Activated B cell treated with CpG ODN at 0.5 μM for 24 hours (primary cell): ENCODE measurements around the gene ADCY3. TPM values are rescaled to one million over a fixed set of nuclear protein-coding genes. Genes with fewer than 3 reads are reported as not detected.
A peak's percentile ranks its signal among the peaks of the same experiment; 100 is the strongest.

Experiments
- ATAC-seq: fragments of 200-7000 bp; cut with Tn5 transposase; one replicate; pipeline ENCODE4 v1.10.0; 2021; ENCODE audit warnings: low read depth, mild to moderate bottlenecking, moderate library complexity
- CTCF ChIA-PET: fragments of 350-600 bp; sonication (Branson Sonifier 250); formaldehyde crosslinking; loops from one replicate; lab custom pipeline; 2021; ENCODE audit warnings: antibody characterized with exemption; lab: Charles Lee
- POLR2A ChIA-PET: fragments of 350-600 bp; sonication (Branson Sonifier 250); formaldehyde crosslinking; loops from one replicate; lab custom pipeline; 2021; ENCODE audit warnings: antibody characterized with exemption; lab: Charles Lee
- DNase-seq: peaks from one replicate; pipeline ENCODE4 v3.0.0; 2022
- H3K27ac Mint-ChIP-seq: one replicate; pipeline ENCODE4 v1.8.0; 2020; ENCODE audit warnings: mixed read lengths
- H3K27me3 Mint-ChIP-seq: one replicate; pipeline ENCODE4 v1.8.0; 2021; ENCODE audit warnings: mixed read lengths
- H3K36me3 Mint-ChIP-seq: one replicate; pipeline ENCODE4 v1.8.0; 2021; ENCODE audit warnings: low read depth, mixed read lengths
- H3K4me1 Mint-ChIP-seq: one replicate; pipeline ENCODE4 v1.8.0; 2021; ENCODE audit warnings: mixed read lengths
- H3K4me3 Mint-ChIP-seq: one replicate; pipeline ENCODE4 v1.8.0; 2020; ENCODE audit warnings: mild to moderate bottlenecking, mixed read lengths
- H3K9me3 Mint-ChIP-seq: one replicate; pipeline ENCODE4 v1.8.0; 2020; ENCODE audit warnings: mixed read lengths
- intact Hi-C: fragments of 100-400 bp; cut with micrococcal nuclease; formaldehyde crosslinking; loops from one replicate; pipeline ENCODE4 v1.15.1; 2024
- total RNA-seq: library from RNA; stranded (reverse); gene quantifications from 2 replicates; pipeline ENCODE4 v1.2.3, GENCODE V29; 2022
- TF ChIP-seq, protein P1 (sequence below): fragments of 200-600 bp; IDR thresholded peaks from one replicate; pipeline ENCODE4 v1.8.0; 2022; ENCODE audit warnings: antibody characterized with exemption, mild to moderate bottlenecking

Gene ADCY3
- total RNA-seq, 1 donor from 2014 or later, result 126 TPM

DNA sequence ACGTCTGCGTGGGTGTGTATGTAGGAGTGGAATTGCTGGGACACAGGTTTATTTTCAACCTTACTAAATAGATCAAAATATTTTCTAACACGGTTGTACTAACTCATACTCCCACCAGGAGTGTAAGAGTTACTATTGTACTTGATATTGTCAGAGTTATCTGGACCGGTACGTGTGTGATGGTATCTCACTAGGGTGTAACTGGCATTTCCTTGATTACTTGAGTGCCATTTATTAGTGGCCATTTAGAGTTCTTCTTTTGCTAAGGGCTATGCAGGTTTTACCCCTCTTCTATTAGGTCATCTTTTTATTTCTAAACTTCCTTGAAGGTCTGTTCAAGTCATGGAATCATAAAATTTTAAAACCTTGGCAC, 93.3 kb downstream of the ADCY3 start:
- Mint-ChIP-seq H3K36me3 (peaks cover 60% of the 10 kb centered on the region), H3K4me3 (no peak overlapping the region), H3K27me3 (no peaks in the 10 kb centered on the region), H3K27ac (no peak overlapping the region), H3K4me1 (peaks cover 3% of the 10 kb centered on the region), H3K9me3 (no peaks in the 10 kb centered on the region)
- intact Hi-C loops, result loop anchor here (1.0 to 5.0 kb wide), 7 partner anchors 109 to 416 kb away; partner anchors contain the start of gene NCOA1
- TF ChIP-seq, protein P1, sequence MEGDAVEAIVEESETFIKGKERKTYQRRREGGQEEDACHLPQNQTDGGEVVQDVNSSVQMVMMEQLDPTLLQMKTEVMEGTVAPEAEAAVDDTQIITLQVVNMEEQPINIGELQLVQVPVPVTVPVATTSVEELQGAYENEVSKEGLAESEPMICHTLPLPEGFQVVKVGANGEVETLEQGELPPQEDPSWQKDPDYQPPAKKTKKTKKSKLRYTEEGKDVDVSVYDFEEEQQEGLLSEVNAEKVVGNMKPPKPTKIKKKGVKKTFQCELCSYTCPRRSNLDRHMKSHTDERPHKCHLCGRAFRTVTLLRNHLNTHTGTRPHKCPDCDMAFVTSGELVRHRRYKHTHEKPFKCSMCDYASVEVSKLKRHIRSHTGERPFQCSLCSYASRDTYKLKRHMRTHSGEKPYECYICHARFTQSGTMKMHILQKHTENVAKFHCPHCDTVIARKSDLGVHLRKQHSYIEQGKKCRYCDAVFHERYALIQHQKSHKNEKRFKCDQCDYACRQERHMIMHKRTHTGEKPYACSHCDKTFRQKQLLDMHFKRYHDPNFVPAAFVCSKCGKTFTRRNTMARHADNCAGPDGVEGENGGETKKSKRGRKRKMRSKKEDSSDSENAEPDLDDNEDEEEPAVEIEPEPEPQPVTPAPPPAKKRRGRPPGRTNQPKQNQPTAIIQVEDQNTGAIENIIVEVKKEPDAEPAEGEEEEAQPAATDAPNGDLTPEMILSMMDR, result no peak
- ChIA-PET CTCF (interaction anchor here (1.4 to 8.5 kb wide), 5 partner anchors 11 to 423 kb away, joined by 3 to 132 read pairs (median 6); no protein-coding TSS in a partner anchor), POLR2A (interaction anchor here (0.6 to 1.7 kb wide), 3 partner anchors 34 to 417 kb away, joined by 3 to 7 read pairs (median 4); partner anchors contain the start of genes CENPO and PTRHD1)
- DNase-seq (no peak), ATAC-seq (no peak)

- Mint-ChIP-seq H3K4me1 (peaks cover 3% of the 10 kb centered on the region), H3K4me3 (no peak overlapping the region), H3K36me3 (peaks cover 62% of the 10 kb centered on the region), H3K9me3 (no peaks in the 10 kb centered on the region), H3K27ac (no peak overlapping the region), H3K27me3 (no peaks in the 10 kb centered on the region)
- intact Hi-C loops, result loop anchor here (2.0 to 5.0 kb wide), 3 partner anchors 109 to 371 kb away; partner anchors contain the start of gene NCOA1
- DNase-seq (no peak), ATAC-seq (no peak)
- ChIA-PET CTCF (interaction anchor here (1.6 to 8.5 kb wide), 4 partner anchors 369 to 417 kb away, joined by 4 to 132 read pairs (median 33); no protein-coding TSS in a partner anchor), POLR2A (interaction anchor here (0.6 to 1.3 kb wide), 3 partner anchors 33 to 335 kb away, joined by 3 to 4 read pairs (median 3); partner anchors contain the start of genes CENPO, NCOA1 and PTRHD1)
- TF ChIP-seq, protein P1, result no peak
Observed at GRCh38 chr2:24825883-24826772, 93.9 kb downstream of the ADCY3 start.

DNA sequence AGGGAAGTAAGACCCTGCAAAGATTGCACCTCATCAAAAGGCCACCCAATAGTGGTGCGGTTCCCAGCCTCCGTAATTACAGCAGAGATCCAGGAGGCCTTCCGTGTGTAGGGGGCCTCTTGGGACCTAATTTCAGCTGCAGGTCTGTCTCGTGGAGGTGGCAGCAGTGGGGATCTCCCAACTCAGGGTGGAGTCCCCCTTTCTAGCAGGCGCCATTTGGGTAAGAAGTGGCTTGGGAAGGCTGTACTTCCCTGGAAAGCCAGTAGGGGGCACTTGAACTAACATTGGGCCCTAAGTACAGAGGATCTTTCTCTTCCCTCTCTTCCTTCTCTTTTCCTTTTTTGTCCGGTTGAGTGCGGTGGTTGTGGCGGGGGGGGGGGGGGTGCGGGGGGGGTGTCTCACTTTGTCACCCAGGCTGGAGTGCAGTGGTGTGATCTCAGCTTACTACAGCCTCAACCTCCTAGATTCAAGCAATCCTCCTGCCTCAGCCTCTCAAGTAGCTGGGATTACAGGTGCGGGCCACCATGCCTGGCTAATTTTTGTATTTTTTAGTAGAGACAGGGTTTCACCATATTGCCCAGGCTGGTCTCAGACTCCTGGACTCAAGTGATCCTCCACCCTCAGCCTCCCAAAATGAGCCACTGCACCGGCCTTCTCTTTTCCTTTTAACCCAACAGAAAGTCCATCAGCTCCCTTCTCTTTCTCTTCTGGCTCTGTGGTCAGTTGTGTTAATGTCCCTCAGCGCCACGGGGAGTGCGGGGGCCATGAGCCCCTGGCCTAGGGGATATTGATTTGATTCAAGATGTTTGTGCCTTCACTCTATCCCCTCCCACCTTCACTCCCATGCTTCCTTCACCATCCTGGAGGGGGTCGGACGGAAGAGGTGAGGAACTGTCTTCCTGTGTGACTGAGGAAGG, 94.8 kb downstream of the ADCY3 start:
- no peak overlapping the region for H3K27ac Mint-ChIP-seq
- H3K4me1 Mint-ChIP-seq, result peaks cover 3% of the 10 kb centered on the region
- CTCF ChIA-PET, result interaction anchor here (1.6 to 8.5 kb wide), 4 partner anchors 370 to 416 kb away, joined by 4 to 132 read pairs (median 33); no protein-coding TSS in a partner anchor
- intact Hi-C loops, result loop anchor here (5.0 kb wide), 2 partner anchors 108 to 333 kb away; partner anchors contain the start of gene NCOA1
- TF ChIP-seq, protein P1, result no peak
- peaks cover 63% of the 10 kb centered on the region for H3K36me3 Mint-ChIP-seq
- peak; percentile 32 for ATAC-seq
- no peak overlapping the region for H3K4me3 Mint-ChIP-seq
- H3K9me3 Mint-ChIP-seq, result no peaks in the 10 kb centered on the region
- DNase-seq, result no peak
- H3K27me3 Mint-ChIP-seq, result no peaks in the 10 kb centered on the region
- POLR2A ChIA-PET, result interaction anchor here (1.0 to 1.3 kb wide), 2 partner anchors 32 to 335 kb away, joined by 3 read pairs; partner anchors contain the start of genes CENPO, NCOA1 and PTRHD1

GRCh38 chr2:24824071-24824588, 95.9 kb downstream of the ADCY3 start:
- Mint-ChIP-seq H3K27ac (no peak overlapping the region), H3K4me1 (peaks cover 3% of the 10 kb centered on the region), H3K4me3 (no peak overlapping the region), H3K9me3 (no peaks in the 10 kb centered on the region), H3K36me3 (peaks cover 70% of the 10 kb centered on the region), H3K27me3 (no peaks in the 10 kb centered on the region)
- no peak for DNase-seq
- intact Hi-C loops, result no loop called here
- TF ChIP-seq, protein P1, result no peak
- ChIA-PET CTCF (interaction anchor here (1.6 to 8.5 kb wide), 3 partner anchors 371 to 415 kb away, joined by 4 to 132 read pairs (median 62); no protein-coding TSS in a partner anchor), POLR2A (interaction anchor here (0.6 kb wide), 2 partner anchors 59 to 334 kb away, joined by 4 to 5 read pairs; no protein-coding TSS in a partner anchor)
- no peak for ATAC-seq
